NCI-H345 treated with DMSO at 0.1 percent for 48 hours (cell line): ENCODE results near the gene CNTLN.
"Not testable (repeated sequence)": the region's sequence is repeated elsewhere in the genome, so short reads cannot be mapped to it uniquely, and the experiment has no call there.

Source experiments
- DNase-seq: peaks from one replicate; lab custom pipeline; 2025; ENCODE audit not compliant: unreplicated experiment; lab: John Stamatoyannopoulos, UW

Gene CNTLN

DNA sequence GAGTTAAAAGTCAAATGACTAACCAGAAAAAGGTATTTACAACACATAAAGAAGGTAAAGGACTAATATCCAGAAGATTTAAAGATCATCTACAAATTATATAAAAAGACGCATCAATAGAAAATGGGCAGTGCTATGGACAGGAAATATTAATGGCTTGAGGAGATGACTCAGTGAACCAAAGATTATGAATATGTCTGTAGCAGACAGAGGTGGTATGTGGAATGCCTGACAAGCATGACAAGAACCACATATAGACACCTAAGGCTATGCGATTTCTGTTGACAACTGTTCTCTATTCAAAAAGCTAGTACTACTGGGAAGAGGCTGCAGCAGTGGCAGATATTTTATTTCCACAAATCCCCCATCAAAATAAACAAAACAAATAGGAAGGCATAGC, 267.0 kb downstream of the CNTLN start:
- DNase-seq = no peak

DNA sequence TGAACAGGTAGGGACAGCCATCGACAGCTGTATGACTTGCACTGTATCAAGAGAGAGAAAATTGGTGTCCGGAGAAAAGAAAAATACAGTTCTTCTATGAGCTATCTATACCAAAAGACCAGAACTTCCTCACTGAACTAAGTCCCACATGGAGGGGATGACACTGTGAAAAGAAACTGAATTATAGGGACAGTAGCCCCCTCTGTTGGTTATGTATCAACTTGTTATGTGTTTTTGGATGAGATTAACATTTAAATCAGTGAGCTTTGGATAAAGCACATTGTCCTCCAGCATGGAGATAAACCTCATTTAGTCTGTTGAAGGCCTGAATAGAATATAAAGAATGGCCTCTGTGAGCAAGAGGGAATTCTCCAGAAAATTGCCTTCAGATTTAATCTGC, 267.5 kb downstream of the CNTLN start:
- DNase-seq = no peak

GRCh38 chr9:17403539-17403938, 268.7 kb downstream of the CNTLN start:
- DNase-seq = no peak

DNA sequence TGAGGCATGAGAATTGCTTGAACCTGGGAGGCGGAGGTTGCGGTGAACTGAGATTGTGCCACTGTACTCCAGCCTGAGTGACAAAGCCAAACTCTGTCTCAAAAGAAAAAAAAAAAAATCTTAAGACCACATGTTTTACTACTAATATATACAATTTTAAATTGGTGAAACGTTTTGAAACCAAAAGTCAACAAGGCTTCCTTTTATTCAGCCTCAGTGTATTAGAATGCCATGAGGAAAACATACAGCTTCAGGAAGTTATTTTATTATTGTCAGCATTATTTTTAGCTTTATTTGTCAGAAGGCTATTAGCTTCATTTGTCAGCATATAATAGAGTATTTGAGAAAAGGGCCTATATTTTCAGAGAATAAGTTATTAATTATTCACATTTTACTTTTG, 280.1 kb downstream of the CNTLN start:
- no peak for DNase-seq

- DNase-seq = no peak
Measured at GRCh38 chr9:17422994-17423680, 288.3 kb downstream of the CNTLN start.

DNA sequence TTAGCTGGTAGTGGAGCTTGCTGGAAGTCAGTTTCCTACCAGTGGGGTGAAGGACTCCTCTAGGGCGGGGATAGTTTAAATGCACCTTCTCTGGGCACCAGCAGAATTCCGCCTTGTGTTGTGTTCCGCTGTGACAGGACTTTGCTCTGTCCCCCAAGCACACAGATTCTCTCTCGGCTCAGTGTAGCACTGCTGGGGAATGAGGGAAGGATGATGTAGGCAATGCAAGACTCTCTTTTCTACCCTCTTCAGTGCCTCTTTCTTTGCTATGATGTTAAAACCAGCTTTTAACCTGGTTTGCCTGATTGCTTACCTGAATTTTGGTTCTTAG, 288.8 kb downstream of the CNTLN start:
- no peak for DNase-seq

DNA sequence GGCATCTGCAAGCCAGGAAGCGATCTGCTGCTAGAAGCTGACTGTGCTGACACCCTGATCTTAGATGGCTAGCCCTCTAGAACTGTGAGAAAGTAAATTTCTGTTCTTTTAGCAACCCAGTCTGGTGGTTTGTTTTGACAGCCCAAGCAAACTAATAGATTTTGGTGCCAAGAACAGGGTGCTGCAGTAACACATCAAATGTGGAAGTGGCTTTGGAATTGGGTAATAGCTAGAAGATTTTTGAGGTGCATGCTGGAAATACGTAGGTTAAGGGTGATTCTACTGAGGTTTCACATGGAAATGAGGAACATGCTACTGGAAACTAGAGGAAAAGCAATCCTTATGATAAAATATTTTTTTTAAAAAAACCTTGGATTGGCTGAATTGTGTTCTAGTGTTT, 290.5 kb downstream of the CNTLN start:
- DNase-seq = no peak

GRCh38 chr9:17433526-17433925, 298.7 kb downstream of the CNTLN start:
- no peak for DNase-seq

DNA sequence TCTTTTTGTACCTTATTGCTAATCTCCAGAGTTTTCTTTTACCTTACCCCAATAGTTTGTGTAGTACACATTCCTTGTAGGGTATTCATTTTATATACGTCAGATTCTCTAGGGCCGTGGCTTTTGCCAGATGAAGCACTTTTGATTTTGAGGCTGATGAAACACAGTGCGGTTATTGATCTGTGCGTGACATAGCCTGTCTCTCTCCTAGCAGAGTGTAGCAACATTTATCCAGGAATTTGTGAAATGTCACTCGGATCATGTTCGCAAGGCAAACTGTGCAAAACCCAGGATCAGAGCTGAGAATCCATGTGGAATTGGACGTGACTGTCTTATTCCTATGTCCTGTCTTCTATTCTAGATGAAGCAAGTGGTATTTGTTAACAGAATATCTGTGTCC, 302.0 kb downstream of the CNTLN start:
- no peak for DNase-seq

DNA sequence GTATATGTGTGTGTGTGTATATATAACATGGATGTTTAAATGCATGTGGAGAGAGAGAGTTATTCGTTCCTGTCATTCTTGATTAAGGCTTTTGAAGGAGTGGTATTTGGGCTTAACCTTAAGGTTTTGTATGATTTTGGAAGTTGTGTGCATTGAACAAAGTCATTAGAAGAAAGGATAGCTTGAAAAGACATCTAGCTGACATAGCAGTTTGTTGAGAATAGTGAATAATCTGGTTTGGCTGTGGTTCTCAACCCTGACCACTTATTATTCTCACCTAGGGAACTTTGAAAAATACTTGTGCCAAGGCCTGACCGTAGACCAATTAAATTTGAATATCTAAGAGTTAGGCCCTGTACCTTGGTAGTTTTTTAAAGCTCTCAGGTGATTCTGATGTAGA, 303.0 kb downstream of the CNTLN start:
- no peak for DNase-seq

DNA sequence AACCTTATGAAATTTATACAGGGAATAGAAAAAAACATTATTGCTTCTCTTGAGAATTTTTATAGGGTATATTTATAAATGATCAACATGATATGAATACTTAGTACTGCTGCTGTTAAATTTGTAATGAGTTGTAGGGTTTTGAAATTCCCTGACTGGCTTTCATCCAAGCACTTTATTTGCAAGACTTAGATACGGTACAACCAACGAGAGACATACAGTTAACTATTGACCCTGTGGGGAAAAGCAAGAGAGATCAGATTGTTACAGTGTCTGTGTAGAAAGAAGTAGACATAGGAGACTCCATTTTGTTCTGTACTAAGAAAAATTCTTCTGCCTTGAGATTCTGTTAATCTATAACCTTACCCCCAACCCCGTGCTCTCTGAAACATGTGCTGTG, 310.3 kb downstream of the CNTLN start:
- not testable (repeated sequence) for DNase-seq

GRCh38 chr9:17453751-17454150, 318.9 kb downstream of the CNTLN start:
- DNase-seq = no peak

DNA sequence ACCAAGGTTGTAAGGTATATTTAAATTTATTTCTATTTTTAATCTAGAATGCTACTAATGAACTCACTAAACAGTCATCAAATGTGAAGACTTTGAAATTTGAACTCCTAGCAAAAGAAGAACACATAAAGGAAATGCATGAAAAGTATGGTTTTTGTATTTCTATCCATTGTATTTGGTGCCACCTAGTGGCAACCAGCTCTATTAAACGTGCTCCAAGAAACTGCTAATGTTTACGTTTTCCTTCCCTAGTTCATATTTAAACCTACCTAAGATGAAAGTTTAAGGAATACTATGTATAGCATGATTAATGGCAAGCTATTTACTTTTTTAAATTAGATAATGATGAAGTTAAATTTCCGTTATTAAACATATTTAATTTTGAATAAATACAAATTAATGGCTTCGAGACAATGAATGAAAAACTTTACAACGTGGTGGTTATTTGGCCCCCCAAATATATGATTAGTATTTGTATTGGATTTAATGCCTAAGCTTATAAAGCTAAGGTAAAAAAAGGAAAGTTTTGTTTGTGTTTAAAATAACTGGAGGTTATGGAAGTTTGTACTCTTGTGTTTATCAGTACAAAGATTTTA, 328.1 kb downstream of the CNTLN start:
- peak; percentile 30 for DNase-seq

GRCh38 chr9:17470036-17470813, 335.4 kb downstream of the CNTLN start:
- no peak for DNase-seq

- DNase-seq = no peak
Measured at GRCh38 chr9:17472126-17472525, 337.3 kb downstream of the CNTLN start.

DNA sequence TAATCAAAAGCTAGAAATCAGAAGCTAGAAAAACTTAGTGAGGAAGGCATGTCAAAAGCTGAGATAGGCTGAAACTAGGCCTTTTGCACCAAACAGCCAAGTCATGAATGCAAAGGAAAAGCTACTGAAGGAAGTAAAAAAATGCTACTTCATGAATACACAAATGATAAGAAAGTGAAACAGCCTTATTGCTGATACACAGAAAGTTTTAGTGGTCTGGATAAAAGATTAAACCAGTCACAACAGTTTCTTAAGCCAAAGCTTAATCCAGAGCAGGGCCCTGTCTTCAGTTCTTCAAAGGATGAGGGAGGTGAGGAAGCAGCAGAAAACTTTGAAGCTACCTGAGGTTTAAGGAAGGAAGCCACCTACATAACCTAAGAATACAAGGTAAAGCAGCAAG, 341.6 kb downstream of the CNTLN start:
- no peak for DNase-seq

GRCh38 chr9:17477816-17478215, 343.0 kb downstream of the CNTLN start:
- DNase-seq = no peak

- no peak for DNase-seq
Measured at GRCh38 chr9:17480966-17481365, 346.1 kb downstream of the CNTLN start.

GRCh38 chr9:17481565-17481964, 346.7 kb downstream of the CNTLN start:
- DNase-seq = no peak

- DNase-seq = no peak
Measured at GRCh38 chr9:17484906-17485305, 350.1 kb downstream of the CNTLN start.

DNA sequence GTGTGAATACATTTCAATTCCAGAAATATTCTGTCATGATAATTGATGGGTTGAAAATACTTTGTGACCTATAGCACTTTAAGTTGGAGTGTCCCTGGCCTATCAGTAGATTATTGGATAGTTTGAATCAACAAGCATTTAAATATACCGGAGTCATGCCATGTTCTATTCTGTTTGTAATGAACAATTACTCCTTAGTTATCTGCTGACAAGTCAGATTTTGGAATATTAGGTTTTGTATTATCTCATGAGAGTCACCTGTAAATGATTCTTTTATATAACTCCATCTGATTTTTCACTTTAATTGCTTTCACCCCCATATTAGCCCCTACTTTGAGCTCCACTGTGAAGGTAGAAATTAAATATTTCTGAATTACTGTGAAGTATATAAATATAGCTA, 351.6 kb downstream of the CNTLN start:
- DNase-seq = no peak

GRCh38 chr9:17487467-17487866, 352.6 kb downstream of the CNTLN start:
- DNase-seq = no peak
